Activated CD4-positive, alpha-beta T cell treated with anti-CD3 and anti-CD28 coated beads, Interleukin-2, Interleukin-4, amounts not matched to agents 100 ng/mL and 50 ng/mL, durations not matched to agents 16 hours and 8 hours (primary cell): ENCODE measurements around the gene NXPH3.

Experiments
- DNase-seq: peaks from one replicate; pipeline ENCODE4 v3.0.0-alpha.2; 2020; ENCODE audit warnings: low spot score

NXPH3 gene

DNA sequence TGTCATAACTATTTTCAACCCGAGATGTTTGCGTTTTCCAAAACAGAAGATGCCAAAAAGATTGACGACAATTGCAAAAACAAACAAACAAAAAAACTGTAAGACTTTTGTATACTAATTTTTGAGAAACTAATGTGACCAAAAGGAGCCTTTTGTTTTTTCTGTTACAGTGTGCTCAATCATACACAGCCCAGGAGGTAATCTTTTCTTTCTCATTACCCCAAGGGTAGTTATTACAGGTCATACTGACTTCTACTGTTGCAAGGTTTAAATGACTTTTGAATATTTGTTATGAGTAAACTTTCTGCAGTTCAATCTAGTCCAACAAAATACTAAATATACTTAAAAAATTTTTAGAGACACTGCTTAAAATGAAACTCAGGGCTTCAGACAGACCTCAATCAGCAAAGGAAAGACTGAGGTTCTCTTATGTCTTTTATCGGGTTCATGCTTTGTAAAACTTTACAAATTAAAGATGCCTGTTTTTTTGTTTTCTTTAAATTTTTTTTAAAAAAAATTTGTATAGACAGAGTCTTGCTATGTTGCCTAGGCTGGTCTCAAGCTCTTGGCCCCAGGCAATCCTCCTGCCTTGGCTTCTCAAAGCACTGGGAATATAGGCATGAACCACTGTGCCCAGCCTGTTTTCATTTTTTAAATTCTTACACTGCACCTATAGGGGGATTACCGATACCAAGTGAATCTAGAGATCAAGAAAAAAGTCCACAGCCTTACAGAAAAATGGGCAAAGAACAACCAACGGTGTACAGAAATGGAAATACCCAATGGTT lies 54.6 kb downstream of the NXPH3 start:
- DNase-seq = no peak

DNA sequence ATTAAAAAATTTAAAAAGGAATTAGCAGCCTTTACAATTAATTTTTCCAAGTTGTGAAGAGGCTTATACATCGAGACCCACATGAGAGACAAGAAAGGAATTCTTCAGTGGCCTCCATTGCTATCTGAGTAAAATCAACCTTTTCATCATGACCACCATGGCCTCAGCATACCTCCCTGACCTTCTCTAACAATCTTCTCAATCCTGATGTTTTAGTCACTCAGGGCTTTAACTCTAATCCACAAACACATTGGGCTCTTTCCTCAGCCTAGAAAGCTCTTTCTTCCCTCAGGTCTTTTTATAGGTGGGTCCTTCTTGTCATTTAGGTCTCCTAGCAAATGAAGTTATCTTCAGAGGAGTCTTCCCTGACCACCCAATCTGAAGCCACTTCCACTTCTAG lies 55.8 kb downstream of the NXPH3 start:
- no peak for DNase-seq
